Right ventricle myocardium inferior (tissue), 1 donor: Measurements from ENCODE around the gene SUSD1. TPM values are rescaled to one million over a fixed set of nuclear protein-coding genes. Genes with fewer than 3 reads are reported as not detected.
"Not testable (repeated sequence)": the region's sequence is repeated elsewhere in the genome, so short reads cannot be mapped to it uniquely, and the experiment has no call there.

Source experiments
- ATAC-seq: fragments of 200-7000 bp; cut with Tn5 transposase; one replicate; pipeline ENCODE4 v1.9.1; 2020; ENCODE audit warnings: mild to moderate bottlenecking, moderate library complexity
- DNase-seq: peaks from one replicate; pipeline ENCODE4 v3.0.0; 2021; ENCODE audit errors: missing footprints
- intact Hi-C: fragments of 100-400 bp; cut with DNase I; formaldehyde crosslinking; loops from one replicate; pipeline ENCODE4 v1.11.0; 2022
- total RNA-seq: library from RNA; stranded (reverse); fragmentation: NEBNext Ultra II Directional; extraction: Animal tissue kit (Norgen Biotek cat#: 25700); gene quantifications from one replicate; pipeline ENCODE4 v1.2.1, GENCODE V29; 2021
- donor health status: DM: no; HTN: yes; CAD: no; lungs with severe emphysema.

The SUSD1 gene
- total RNA-seq, 1 donor from 2014 or later = 8.1 TPM

GRCh38 chr9:112081918-112082729, 93.0 kb downstream of the SUSD1 start:
- intact Hi-C loops = no loop called here
- DNase-seq (no peak), ATAC-seq (no peak)

GRCh38 chr9:112080831-112081542, 94.1 kb downstream of the SUSD1 start:
- DNase-seq = no peak
- ATAC-seq = no peak
- intact Hi-C loops = no loop called here

GRCh38 chr9:112078432-112078831, 96.7 kb downstream of the SUSD1 start:
- DNase-seq (no peak), ATAC-seq (no peak)
- intact Hi-C loops = no loop called here

DNA sequence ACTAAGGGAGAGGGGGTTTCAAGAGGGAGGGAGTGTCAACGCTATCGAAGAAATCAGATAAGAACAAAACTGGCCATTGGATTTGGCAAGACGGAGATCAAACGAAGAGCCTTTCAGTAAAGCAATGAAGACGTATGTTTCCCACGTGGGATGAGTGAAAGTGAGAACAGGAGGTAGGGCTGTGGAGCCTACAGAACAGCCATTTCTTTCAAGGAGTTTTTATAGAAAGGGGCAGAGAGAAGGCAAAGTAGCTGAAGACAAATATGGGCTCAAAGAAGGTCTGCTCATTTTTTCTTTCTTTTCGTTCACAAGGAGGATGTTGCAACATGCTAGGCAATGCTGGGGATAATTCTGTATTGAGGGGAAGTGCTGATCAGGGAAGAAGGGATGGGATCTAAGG, 98.3 kb downstream of the SUSD1 start:
- intact Hi-C loops = no loop called here
- ATAC-seq (no peak), DNase-seq (no peak)

- ATAC-seq = no peak
Measured at GRCh38 chr9:112075009-112075378, 100.1 kb downstream of the SUSD1 start.

GRCh38 chr9:112074250-112075008, 100.7 kb downstream of the SUSD1 start:
- DNase-seq (peak; percentile 70), ATAC-seq (peak; percentile 84)
- intact Hi-C loops = loop anchor here (1.0 to 2.0 kb wide), 2 partner anchors 178 to 314 kb away; partner anchors contain the start of gene UGCG

More at GRCh38 chr9:112075009-112075378, 100.1 kb downstream of the SUSD1 start:
- no peak for DNase-seq
- intact Hi-C loops = loop anchor here (2.0 kb wide), 1 partner anchor 178 kb away; the partner anchor contains the start of gene UGCG

- not testable (repeated sequence) for DNase-seq, ATAC-seq
- intact Hi-C loops = loop anchor here (1.0 to 2.0 kb wide), 3 partner anchors 23 to 313 kb away; partner anchors contain the start of gene UGCG
Measured at GRCh38 chr9:112073639-112074173, 101.4 kb downstream of the SUSD1 start.

DNA sequence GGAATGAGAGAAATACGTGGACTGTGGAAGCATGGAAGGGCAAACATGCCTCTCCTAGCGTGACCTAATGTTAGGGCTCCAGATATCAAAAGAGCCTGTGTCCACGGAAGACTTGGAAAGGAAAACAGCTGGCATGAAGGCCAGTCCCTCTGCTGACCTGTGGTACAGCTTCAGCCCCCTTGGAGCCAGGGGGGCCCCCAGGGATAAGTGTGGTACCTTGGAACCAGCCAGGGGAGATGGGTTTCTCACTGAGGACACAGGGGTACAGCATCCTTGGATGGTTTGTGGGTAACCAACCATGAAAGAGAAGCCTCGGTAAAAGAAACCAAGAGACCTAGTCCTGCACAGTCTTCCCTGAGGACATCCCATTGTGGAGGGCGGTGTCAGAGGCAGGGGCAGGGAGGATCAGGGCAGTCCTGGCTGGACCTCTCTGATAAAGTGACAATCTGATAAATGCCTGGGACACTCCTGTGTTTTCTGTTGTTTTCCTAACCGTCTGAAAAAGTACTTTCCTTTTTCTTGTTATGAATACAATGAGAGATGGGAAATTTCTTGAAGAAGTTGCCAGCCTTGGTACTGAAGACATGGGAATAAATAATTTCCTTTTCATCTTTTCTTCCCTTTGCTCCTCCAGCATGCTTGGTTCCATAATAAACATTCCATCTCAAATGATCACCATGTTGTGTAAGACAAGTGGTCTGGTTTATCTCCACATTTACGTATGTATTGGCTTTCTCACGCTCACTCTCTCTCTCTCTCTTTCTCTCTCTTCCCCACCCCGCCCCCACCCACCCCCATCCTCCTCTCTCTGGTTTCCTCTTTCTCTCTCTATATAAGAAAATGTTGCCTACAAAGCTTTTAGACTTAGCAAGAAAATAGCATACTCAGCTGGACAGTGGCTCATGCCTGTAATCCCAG, 102.1 kb downstream of the SUSD1 start:
- no peak for DNase-seq
- no peak for ATAC-seq
- intact Hi-C loops = loop anchor here (2.0 kb wide), 1 partner anchor 22 kb away; no protein-coding TSS in a partner anchor

DNA sequence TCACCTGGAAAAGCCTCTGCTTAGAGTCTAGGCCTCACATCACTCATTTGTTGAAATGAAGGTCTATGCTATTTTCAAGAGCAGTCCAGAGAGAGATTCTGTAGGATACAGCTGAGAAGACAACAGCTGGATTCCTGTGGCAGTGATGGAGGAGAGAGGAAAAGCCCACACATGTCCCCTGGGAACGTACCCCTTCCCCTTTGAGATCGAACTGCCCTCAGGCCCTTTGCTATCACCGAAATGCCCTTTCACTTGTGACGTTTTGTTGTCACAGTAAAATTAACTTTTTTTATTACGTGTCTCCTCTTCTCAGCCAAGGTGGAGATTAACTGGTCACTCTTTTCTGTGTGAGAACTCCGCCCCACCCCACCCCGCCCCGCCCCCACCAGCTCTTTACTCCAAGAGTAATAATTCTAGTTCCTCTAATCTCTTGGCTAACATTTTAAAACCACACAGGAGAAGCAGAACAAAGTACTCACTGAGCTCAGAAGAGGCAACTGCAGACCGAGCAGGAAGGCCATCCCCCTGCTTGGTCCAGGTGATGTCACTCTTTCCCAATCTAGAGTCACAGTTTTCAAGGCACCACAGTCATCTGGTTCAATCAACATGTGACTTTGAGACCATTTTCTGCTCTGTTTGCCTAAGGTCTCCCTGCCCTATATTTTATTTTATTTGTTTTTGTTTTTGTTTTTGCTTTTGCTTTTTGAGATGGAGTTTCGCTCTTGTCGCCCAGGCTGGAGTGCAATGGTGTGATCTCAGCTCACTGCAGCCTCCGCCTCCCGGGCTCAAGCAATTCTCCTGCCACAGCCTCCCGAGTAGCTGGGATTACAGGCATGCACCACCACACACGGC, 105.6 kb downstream of the SUSD1 start:
- intact Hi-C loops = loop anchor here (10.0 kb wide), 1 partner anchor 235 kb away; no protein-coding TSS in a partner anchor
- no peak for DNase-seq
- ATAC-seq = no peak

- no peak for ATAC-seq
- intact Hi-C loops = loop anchor here (10.0 kb wide), 1 partner anchor 231 kb away; no protein-coding TSS in a partner anchor
- peak; percentile 60 for DNase-seq
Measured at GRCh38 chr9:112065806-112066606, 109.1 kb downstream of the SUSD1 start.

- ATAC-seq = no peak
- no peak for DNase-seq
- intact Hi-C loops = loop anchor here (10.0 kb wide), 1 partner anchor 230 kb away; no protein-coding TSS in a partner anchor
Measured at GRCh38 chr9:112064871-112065270, 110.2 kb downstream of the SUSD1 start.

GRCh38 chr9:112063586-112063985, 111.5 kb downstream of the SUSD1 start:
- intact Hi-C loops = loop anchor here (10.0 kb wide), 1 partner anchor 229 kb away; no protein-coding TSS in a partner anchor
- DNase-seq (no peak), ATAC-seq (no peak)

GRCh38 chr9:112063151-112063550, 111.9 kb downstream of the SUSD1 start:
- ATAC-seq (peak; percentile 43), DNase-seq (no peak)
- intact Hi-C loops = loop anchor here (10.0 kb wide), 1 partner anchor 228 kb away; no protein-coding TSS in a partner anchor

DNA sequence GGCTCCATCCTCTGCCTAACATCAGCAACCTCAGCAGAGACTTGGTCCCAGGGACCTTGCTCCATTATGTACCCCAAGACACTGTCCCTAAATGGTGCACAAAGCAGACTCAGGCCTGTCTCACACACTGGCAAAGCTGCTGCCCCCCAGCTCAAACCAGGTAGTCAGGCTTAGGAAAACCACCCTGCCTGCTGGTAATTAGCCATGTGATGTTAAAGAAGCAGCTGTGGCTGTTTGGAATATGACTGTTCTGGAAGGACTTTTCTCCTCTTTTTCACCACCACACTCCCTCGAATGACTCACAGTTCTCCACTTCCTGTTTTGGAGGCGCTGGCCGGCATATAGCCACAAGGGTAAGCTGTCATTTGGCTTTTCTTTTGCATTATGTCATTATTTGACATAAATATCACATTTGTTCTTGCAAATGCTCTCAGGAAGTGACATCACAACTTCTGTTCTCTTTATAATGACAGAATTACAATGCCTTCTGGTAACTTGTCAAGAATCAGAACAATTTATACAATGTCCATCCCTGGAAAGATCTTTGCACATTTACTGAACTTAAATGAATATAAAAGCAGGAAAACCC, 113.9 kb downstream of the SUSD1 start:
- ATAC-seq (peak; percentile 82), DNase-seq (peak; percentile 87)
- intact Hi-C loops = loop anchor here (10.0 kb wide), 1 partner anchor 226 kb away; no protein-coding TSS in a partner anchor

- DNase-seq = no peak
- intact Hi-C loops = loop anchor here (10.0 kb wide), 1 partner anchor 225 kb away; no protein-coding TSS in a partner anchor
- ATAC-seq = no peak
Measured at GRCh38 chr9:112059966-112060320, 115.2 kb downstream of the SUSD1 start.
